ENCODE data around the gene GRN. TPM values are rescaled to one million over a fixed set of nuclear protein-coding genes. Genes with fewer than 3 reads are reported as not detected.

GRN gene
- total RNA-seq, 1 experiment from 2014 or later: 127 TPM

DNA sequence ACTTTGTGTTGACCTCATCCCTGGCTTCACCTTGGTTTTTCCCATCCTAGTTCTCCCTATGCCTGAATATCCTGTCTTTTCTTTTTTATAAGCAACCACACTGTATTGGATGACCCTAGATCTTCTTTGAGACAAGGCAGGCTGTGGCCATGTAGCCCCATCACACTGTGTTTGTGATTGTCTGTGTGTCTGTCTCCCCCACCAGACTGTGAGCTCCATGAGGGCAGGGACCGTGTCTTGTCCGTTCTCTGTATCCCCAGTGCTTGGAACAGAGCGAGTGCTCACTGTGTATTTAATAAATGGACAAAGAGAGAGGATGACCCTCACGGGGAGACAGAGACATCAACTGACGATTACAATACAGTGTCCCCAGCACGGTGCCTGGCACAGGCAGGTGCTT, 27.6 kb upstream of the GRN start:
- Histone ChIP-seq H3K18ac (ENCODE audit: insufficient read length, low read depth, low read length) (no peak overlapping the region), H4K20me1 (ENCODE audit: control insufficient read depth, insufficient read depth, insufficient read length) (peaks cover 2% of the 10 kb centered on the region), H2BK15ac (ENCODE audit: low read depth, low read length) (no peak overlapping the region), H3K9ac (ENCODE audit: extremely low read depth, insufficient read length, low read length) (no peak overlapping the region), H3K4me1 (ENCODE audit: insufficient read depth, low read length) (no peaks in the 10 kb centered on the region), H3K4ac (ENCODE audit: low read depth, low read length) (no peak overlapping the region), H3K79me2 (ENCODE audit: insufficient read depth, low read length) (no peaks in the 10 kb centered on the region), H3K79me1 (ENCODE audit: insufficient read depth, low read depth, low read length, poor library complexity, severe bottlenecking) (peaks cover 4% of the 10 kb centered on the region), H3K27ac (ENCODE audit: insufficient read length, low read depth, low read length) (no peak overlapping the region), H4K91ac (ENCODE audit: insufficient read length, low read depth, low read length) (no peak overlapping the region), H2BK12ac (ENCODE audit: insufficient read length, low read depth, low read length) (no peak overlapping the region), H2BK120ac (ENCODE audit: low read depth, low read length, poor library complexity, severe bottlenecking) (no peak overlapping the region), H3K4me2 (ENCODE audit: insufficient read depth, insufficient read length, low read length) (no peak overlapping the region), H3T11ph (ENCODE audit: low read length) (no peak overlapping the region), H3K56ac (ENCODE audit: insufficient read length, low read depth, low read length) (no peak overlapping the region), H3K23ac (ENCODE audit: insufficient read length, low read depth, low read length) (no peak overlapping the region), H2BK20ac (ENCODE audit: low read depth, low read length, poor library complexity, severe bottlenecking) (no peak overlapping the region), H2AK5ac (ENCODE audit: insufficient read length, low read length) (no peak overlapping the region), H2AFZ (ENCODE audit: low read length) (no peak overlapping the region), H4K5ac (ENCODE audit: insufficient read length, low read depth, low read length) (no peak overlapping the region), H4K8ac (replicated peaks; ENCODE audit: insufficient read length, low read depth, low read length) (no peak overlapping the region), H3K27me3 (ENCODE audit: insufficient read depth, low read length) (peaks cover 8% of the 10 kb centered on the region; the same call in 1 of the 2 replicates), H3K23me2 (ENCODE audit: insufficient read length, low read depth, low read length, poor library complexity, severe bottlenecking) (peaks cover 19% of the 10 kb centered on the region), H3K14ac (ENCODE audit: insufficient read depth, low read length) (no peak overlapping the region), H2BK5ac (ENCODE audit: insufficient read length, low read length) (no peak overlapping the region), H3K9me3 (ENCODE audit: control insufficient read depth, low read depth, low read length) (no peaks in the 10 kb centered on the region)
- no peak for DNase-seq
- H3K36me3 Mint-ChIP-seq (ENCODE audit: insufficient read depth in 1 of 3, low read depth in 3 of 3): peaks cover 17 to 42% (median 30%) of the 10 kb centered on the region in 3 experiments
- H3K4me1 Mint-ChIP-seq: peaks cover 12 to 16% of the 10 kb centered on the region in 2 experiments
- no peaks in the 10 kb centered on the region for H3K9me3 Mint-ChIP-seq
- TF ChIP-seq, protein P1, sequence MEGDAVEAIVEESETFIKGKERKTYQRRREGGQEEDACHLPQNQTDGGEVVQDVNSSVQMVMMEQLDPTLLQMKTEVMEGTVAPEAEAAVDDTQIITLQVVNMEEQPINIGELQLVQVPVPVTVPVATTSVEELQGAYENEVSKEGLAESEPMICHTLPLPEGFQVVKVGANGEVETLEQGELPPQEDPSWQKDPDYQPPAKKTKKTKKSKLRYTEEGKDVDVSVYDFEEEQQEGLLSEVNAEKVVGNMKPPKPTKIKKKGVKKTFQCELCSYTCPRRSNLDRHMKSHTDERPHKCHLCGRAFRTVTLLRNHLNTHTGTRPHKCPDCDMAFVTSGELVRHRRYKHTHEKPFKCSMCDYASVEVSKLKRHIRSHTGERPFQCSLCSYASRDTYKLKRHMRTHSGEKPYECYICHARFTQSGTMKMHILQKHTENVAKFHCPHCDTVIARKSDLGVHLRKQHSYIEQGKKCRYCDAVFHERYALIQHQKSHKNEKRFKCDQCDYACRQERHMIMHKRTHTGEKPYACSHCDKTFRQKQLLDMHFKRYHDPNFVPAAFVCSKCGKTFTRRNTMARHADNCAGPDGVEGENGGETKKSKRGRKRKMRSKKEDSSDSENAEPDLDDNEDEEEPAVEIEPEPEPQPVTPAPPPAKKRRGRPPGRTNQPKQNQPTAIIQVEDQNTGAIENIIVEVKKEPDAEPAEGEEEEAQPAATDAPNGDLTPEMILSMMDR (conservative IDR thresholded peaks at IDR 0.05): no peak
- H3K4me3 Mint-ChIP-seq: peak overlapping the region in 1 of 2 experiments; percentile 79; a peak in 2 of 5 replicates
- no CpG with 5 or more reads among the region's 6 CpGs for WGBS (ENCODE audit: extremely low coverage, insufficient read length, low lambda C conversion rate)
- H3K27ac Mint-ChIP-seq: 0 out of 7 replicates have a peak overlapping the region, but pooled peaks of 1 of the 3 experiments have one; percentile 9
- peaks cover 34% of the 10 kb centered on the region for H3K27me3 Mint-ChIP-seq (ENCODE audit: low read depth)

All from H9 (cell line).